ACC112 (cell line): ENCODE data around the gene ANKRD30BL.
"Not testable (repeated sequence)": the region's sequence is repeated elsewhere in the genome, so short reads cannot be mapped to it uniquely, and the experiment has no call there.

Experiments
- H2AFZ ChIP-seq: fragments of 200-600 bp; sonication (generic); one replicate; pipeline ENCODE4 v1.6.0; 2017; ENCODE audit warnings: antibody characterized with exemption, low read length; ENCODE audit not compliant: unreplicated experiment
- H3K27ac ChIP-seq: fragments of 200-600 bp; sonication (generic); 2 replicates; pipeline ENCODE4 v1.5.1; 2014; ENCODE audit warnings: low read depth, mild to moderate bottlenecking, antibody characterized with exemption, low read length, moderate library complexity
- H3K27me3 ChIP-seq: fragments of 200-600 bp; sonication (generic); 2 replicates; pipeline ENCODE4 v1.6.1; 2014; ENCODE audit warnings: mild to moderate bottlenecking, antibody characterized with exemption, low read length, moderate library complexity, mixed read lengths; ENCODE audit not compliant: insufficient read depth
- H3K36me3 ChIP-seq: fragments of 200-600 bp; sonication (generic); 2 replicates; pipeline ENCODE4 v1.6.1; 2016; ENCODE audit warnings: mild to moderate bottlenecking, antibody characterized with exemption, low read length, moderate library complexity, mixed read lengths; ENCODE audit not compliant: insufficient read depth
- H3K4me1 ChIP-seq: fragments of 200-600 bp; sonication (generic); one replicate; pipeline ENCODE4 v1.6.1; 2016; ENCODE audit warnings: low read length, mixed read lengths; ENCODE audit not compliant: insufficient read depth, unreplicated experiment, control insufficient read depth
- H3K4me3 ChIP-seq: fragments of 200-600 bp; sonication (generic); 2 replicates; pipeline ENCODE4 v1.5.1; 2014; ENCODE audit warnings: mild to moderate bottlenecking, low read depth, low read length
- H3K79me2 ChIP-seq: fragments of 200-600 bp; sonication (generic); one replicate; pipeline ENCODE4 v1.6.0; 2016; ENCODE audit warnings: low read length; ENCODE audit not compliant: control insufficient read depth, unreplicated experiment, insufficient read depth

ANKRD30BL gene

GRCh38 chr2:132161161-132162124 is at the start of gene ANKRD30BL:
TSS of gene ANKRD30BL (minus strand) at chr2:132161952. CDS start at chr2:132161705, 247 bp downstream.
- H3K27me3 ChIP-seq, H3K79me2 ChIP-seq, H2AFZ ChIP-seq, H3K4me3 ChIP-seq, H3K4me1 ChIP-seq, H3K36me3 ChIP-seq, H3K27ac ChIP-seq: not testable (repeated sequence)

- H3K27me3 ChIP-seq, H3K4me3 ChIP-seq, H3K27ac ChIP-seq, H2AFZ ChIP-seq, H3K79me2 ChIP-seq, H3K4me1 ChIP-seq, H3K36me3 ChIP-seq: not testable (repeated sequence)
Observed at GRCh38 chr2:132202866-132203265, 41.1 kb upstream of the ANKRD30BL start.

- not testable (repeated sequence) for H3K4me3 ChIP-seq, H3K27me3 ChIP-seq, H3K4me1 ChIP-seq, H2AFZ ChIP-seq, H3K36me3 ChIP-seq, H3K27ac ChIP-seq, H3K79me2 ChIP-seq
Observed at GRCh38 chr2:132192854-132193253, 31.1 kb upstream of the ANKRD30BL start.

GRCh38 chr2:132167100-132167499 is 5.3 kb upstream of the ANKRD30BL start:
- not testable (repeated sequence) for H2AFZ ChIP-seq, H3K79me2 ChIP-seq, H3K27me3 ChIP-seq, H3K27ac ChIP-seq, H3K4me1 ChIP-seq, H3K4me3 ChIP-seq, H3K36me3 ChIP-seq

- H3K36me3 ChIP-seq, H2AFZ ChIP-seq, H3K27me3 ChIP-seq, H3K4me1 ChIP-seq, H3K4me3 ChIP-seq, H3K79me2 ChIP-seq, H3K27ac ChIP-seq: not testable (repeated sequence)
Observed at GRCh38 chr2:132162125-132162660, 441 bp upstream of the ANKRD30BL start.

GRCh38 chr2:132146774-132147173 is 15.0 kb downstream of the ANKRD30BL start:
- not testable (repeated sequence) for H2AFZ ChIP-seq, H3K4me1 ChIP-seq, H3K36me3 ChIP-seq, H3K27me3 ChIP-seq, H3K27ac ChIP-seq, H3K4me3 ChIP-seq, H3K79me2 ChIP-seq
